SK-N-SH treated with all-trans-retinoic acid at 6 μM for 48 hours (cell line): ENCODE results near the gene ACOT7.

Source experiments
- BACH2 ChIP-seq: fragments of 250-450 bp; sonication (Bioruptor Pico); IDR thresholded peaks from 2 replicates; pipeline ENCODE4 v1.9.0; 2021; ENCODE audit warnings: mild to moderate bottlenecking, borderline replicate concordance
- ESRRG ChIP-seq: fragments of 250-450 bp; sonication (Bioruptor Pico); IDR thresholded peaks from 2 replicates; pipeline ENCODE4 v1.6.1; 2021; ENCODE audit warnings: mild to moderate bottlenecking
- ISL1 ChIP-seq: fragments of 250-450 bp; sonication (Bioruptor Pico); IDR thresholded peaks from 2 replicates; pipeline ENCODE4 v2.1.2; 2022; ENCODE audit warnings: mild to moderate bottlenecking, moderate library complexity
- OSR1 ChIP-seq: fragments of 250-450 bp; sonication (Bioruptor Pico); IDR thresholded peaks from 2 replicates; pipeline ENCODE4 v1.8.0; 2022; ENCODE audit warnings: moderate library complexity, mild to moderate bottlenecking, inconsistent platforms
- SNAI2 ChIP-seq: fragments of 250-450 bp; sonication (Bioruptor Pico); IDR thresholded peaks from 2 replicates; pipeline ENCODE4 v1.5.0; 2020; ENCODE audit warnings: mild to moderate bottlenecking, moderate library complexity
- ZC3H10 ChIP-seq: fragments of 250-450 bp; sonication (Bioruptor Pico); IDR thresholded peaks from 2 replicates; pipeline ENCODE4 v1.5.1; 2021; ENCODE audit warnings: mild to moderate bottlenecking, moderate library complexity
- ZFP3 ChIP-seq: fragments of 250-450 bp; sonication (Bioruptor Pico); IDR thresholded peaks from 2 replicates; pipeline ENCODE4 v1.5.0; 2020; ENCODE audit warnings: mild to moderate bottlenecking, moderate library complexity
- ZFP30 ChIP-seq: fragments of 450-650 bp; formaldehyde crosslinking; IDR thresholded peaks from 2 replicates; pipeline ENCODE4 v1.5.0; 2022; ENCODE audit warnings: mild to moderate bottlenecking, moderate library complexity
- ZNF8 ChIP-seq: fragments of 450-650 bp; formaldehyde crosslinking; IDR thresholded peaks from 2 replicates; pipeline ENCODE4 v1.5.0; 2020; ENCODE audit warnings: mild to moderate bottlenecking, moderate library complexity
- TF ChIP-seq, protein P1 (sequence below): fragments of 250-450 bp; sonication (Bioruptor Pico); IDR thresholded peaks from 2 replicates; pipeline ENCODE4 v1.5.1; 2020; ENCODE audit warnings: low read depth, mild to moderate bottlenecking, moderate library complexity
- TF ChIP-seq, protein P2 (sequence below): fragments of 250-450 bp; sonication (Bioruptor Pico); IDR thresholded peaks from 2 replicates; pipeline ENCODE4 v1.8.0; 2020; ENCODE audit warnings: mild to moderate bottlenecking, moderate library complexity, borderline replicate concordance

DNA sequence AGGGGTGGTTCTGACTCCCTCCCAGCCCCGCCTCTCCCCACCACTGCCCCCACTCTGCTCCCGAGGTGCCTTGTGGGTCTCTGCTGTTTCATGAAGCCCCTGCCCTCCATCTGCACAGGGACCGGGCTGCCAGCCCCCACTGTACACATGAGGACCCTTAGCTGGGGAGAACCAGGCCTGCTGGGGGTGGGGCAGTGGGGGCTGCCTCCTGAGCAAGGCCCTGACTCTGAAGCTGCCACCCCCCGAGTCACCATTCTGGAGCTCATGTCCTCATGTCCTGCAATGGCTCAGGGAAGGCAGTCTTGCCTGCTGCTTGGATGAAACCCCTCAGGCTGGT lies 141.2 kb downstream of the ACOT7 start:
- no peak for TF ChIP-seq ZNF8 (CRISPR knock-in tag)
- no peak for TF ChIP-seq ZC3H10 (CRISPR knock-in tag)
- no peak for TF ChIP-seq ZFP3
- no peak for TF ChIP-seq BACH2
- TF ChIP-seq SNAI2: no peak
- TF ChIP-seq ZFP30 (CRISPR knock-in tag): no peak
- no peak for TF ChIP-seq OSR1 (CRISPR knock-in tag)
- no peak for TF ChIP-seq ISL1
- TF ChIP-seq, protein P1, sequence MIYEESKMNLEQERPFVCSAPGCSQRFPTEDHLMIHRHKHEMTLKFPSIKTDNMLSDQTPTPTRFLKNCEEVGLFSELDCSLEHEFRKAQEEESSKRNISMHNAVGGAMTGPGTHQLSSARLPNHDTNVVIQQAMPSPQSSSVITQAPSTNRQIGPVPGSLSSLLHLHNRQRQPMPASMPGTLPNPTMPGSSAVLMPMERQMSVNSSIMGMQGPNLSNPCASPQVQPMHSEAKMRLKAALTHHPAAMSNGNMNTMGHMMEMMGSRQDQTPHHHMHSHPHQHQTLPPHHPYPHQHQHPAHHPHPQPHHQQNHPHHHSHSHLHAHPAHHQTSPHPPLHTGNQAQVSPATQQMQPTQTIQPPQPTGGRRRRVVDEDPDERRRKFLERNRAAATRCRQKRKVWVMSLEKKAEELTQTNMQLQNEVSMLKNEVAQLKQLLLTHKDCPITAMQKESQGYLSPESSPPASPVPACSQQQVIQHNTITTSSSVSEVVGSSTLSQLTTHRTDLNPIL (CRISPR knock-in tag): no peak
- no peak for TF ChIP-seq ESRRG (CRISPR knock-in tag)
- TF ChIP-seq, protein P2, sequence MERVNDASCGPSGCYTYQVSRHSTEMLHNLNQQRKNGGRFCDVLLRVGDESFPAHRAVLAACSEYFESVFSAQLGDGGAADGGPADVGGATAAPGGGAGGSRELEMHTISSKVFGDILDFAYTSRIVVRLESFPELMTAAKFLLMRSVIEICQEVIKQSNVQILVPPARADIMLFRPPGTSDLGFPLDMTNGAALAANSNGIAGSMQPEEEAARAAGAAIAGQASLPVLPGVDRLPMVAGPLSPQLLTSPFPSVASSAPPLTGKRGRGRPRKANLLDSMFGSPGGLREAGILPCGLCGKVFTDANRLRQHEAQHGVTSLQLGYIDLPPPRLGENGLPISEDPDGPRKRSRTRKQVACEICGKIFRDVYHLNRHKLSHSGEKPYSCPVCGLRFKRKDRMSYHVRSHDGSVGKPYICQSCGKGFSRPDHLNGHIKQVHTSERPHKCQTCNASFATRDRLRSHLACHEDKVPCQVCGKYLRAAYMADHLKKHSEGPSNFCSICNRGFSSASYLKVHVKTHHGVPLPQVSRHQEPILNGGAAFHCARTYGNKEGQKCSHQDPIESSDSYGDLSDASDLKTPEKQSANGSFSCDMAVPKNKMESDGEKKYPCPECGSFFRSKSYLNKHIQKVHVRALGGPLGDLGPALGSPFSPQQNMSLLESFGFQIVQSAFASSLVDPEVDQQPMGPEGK (CRISPR knock-in tag): no peak
